MV-4-11 (cell line): ENCODE results near the gene NEDD9.

Source experiments
- DNase-seq: peaks from one replicate; lab custom pipeline; 2025; lab: John Stamatoyannopoulos, UW

The NEDD9 gene

GRCh38 chr6:11260249-11261038 lies 28.0 kb upstream of the NEDD9 start:
- DNase-seq, result no peak

GRCh38 chr6:11258260-11259237 lies 26.1 kb upstream of the NEDD9 start:
- DNase-seq, result peak; percentile 24

GRCh38 chr6:11255610-11256009 lies 23.1 kb upstream of the NEDD9 start:
- DNase-seq, result no peak

GRCh38 chr6:11253594-11253993 lies 21.1 kb upstream of the NEDD9 start:
- no peak for DNase-seq

GRCh38 chr6:11251553-11252360 lies 19.3 kb upstream of the NEDD9 start:
- DNase-seq, result no peak

GRCh38 chr6:11250108-11250507 lies 17.6 kb upstream of the NEDD9 start:
- DNase-seq, result no peak

GRCh38 chr6:11248974-11249761 lies 16.7 kb upstream of the NEDD9 start:
- no peak for DNase-seq

- DNase-seq, result no peak
Observed at GRCh38 chr6:11246722-11247121, 14.3 kb upstream of the NEDD9 start.

- no peak for DNase-seq
Observed at GRCh38 chr6:11245381-11246256, 13.2 kb upstream of the NEDD9 start.

GRCh38 chr6:11244387-11245126 lies 12.1 kb upstream of the NEDD9 start:
- DNase-seq, result no peak

- DNase-seq, result no peak
Observed at GRCh38 chr6:11243861-11244260, 11.4 kb upstream of the NEDD9 start.

GRCh38 chr6:11242711-11243110 lies 10.2 kb upstream of the NEDD9 start:
- DNase-seq, result no peak

- no peak for DNase-seq
Observed at GRCh38 chr6:11241793-11242201, 9.3 kb upstream of the NEDD9 start.

- no peak for DNase-seq
Observed at GRCh38 chr6:11241154-11241792, 8.8 kb upstream of the NEDD9 start.

GRCh38 chr6:11237956-11238355 lies 5.5 kb upstream of the NEDD9 start:
- DNase-seq, result no peak

- no peak for DNase-seq
Observed at GRCh38 chr6:11237428-11237827, 5.0 kb upstream of the NEDD9 start.

GRCh38 chr6:11236915-11237314 lies 4.4 kb upstream of the NEDD9 start:
- DNase-seq, result no peak

- peak; percentile 4 for DNase-seq
Observed at GRCh38 chr6:11236076-11236750, 3.7 kb upstream of the NEDD9 start.
